ENCODE data around the gene SRD5A1.

SRD5A1 gene, protein sequence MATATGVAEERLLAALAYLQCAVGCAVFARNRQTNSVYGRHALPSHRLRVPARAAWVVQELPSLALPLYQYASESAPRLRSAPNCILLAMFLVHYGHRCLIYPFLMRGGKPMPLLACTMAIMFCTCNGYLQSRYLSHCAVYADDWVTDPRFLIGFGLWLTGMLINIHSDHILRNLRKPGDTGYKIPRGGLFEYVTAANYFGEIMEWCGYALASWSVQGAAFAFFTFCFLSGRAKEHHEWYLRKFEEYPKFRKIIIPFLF
- total RNA-seq = 3.7 to 8.0 (median 5.3) reads per million in 4 donors

GRCh38 chr5:6632888-6633468, at the start of gene SRD5A1, which contains the start of gene NSUN2:
Gene SRD5A1 (plus strand): TSS chr5:6633440. CDS start chr5:6633577, 137 bp downstream.
Gene NSUN2 (minus strand): TSS chr5:6633044. CDS start chr5:6632979, 65 bp downstream.
- DNase-seq = peak; percentile 85 to 93 (median 87)

- DNase-seq = no peak
These were observed 49.1 kb upstream of the SRD5A1 start for GRCh38 chr5:6584101-6584645.

DNA sequence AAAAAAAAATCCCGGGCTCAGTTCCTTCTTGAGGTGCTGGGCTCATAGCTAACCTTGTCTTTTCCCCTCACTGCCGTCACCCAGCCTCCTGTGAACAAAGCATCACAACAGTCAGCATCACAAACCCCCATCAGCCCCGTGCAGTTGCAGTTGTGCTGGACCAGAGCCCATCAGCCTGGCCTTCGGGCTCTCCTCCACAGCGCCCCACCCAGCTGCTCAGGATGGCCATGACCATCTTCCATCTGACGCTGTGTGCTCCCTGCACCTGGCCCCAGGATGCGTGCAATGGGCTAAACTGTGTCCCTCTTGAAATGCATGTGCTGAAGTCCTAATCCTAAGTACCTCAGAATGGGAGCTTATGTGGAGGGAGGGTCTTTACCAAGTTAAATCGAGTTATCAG, 48.5 kb upstream of the SRD5A1 start:
- no peak for DNase-seq

GRCh38 chr5:6585168-6585567, 48.1 kb upstream of the SRD5A1 start:
- no peak for DNase-seq

GRCh38 chr5:6585939-6586646, 47.1 kb upstream of the SRD5A1 start:
- no peak for DNase-seq

DNA sequence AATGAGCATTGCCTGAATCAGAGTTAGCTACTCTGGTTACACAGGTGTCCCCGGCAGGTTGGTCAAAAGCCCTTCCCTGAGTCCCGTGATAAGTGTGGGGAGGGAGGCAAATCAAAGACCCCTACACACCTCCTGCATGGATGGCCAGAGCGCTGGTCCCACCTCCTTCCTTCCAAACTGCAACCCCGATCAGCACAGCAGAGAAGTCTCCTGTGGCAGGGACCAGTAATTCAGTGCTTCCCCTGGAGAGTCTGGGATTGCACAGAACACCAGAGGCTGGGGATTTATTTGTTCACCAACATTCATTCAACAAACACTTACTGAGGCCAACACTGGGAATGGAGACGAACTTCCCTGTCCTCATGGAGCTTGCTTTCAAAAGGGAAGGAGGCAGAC, 46.6 kb upstream of the SRD5A1 start:
- no peak for DNase-seq

DNA sequence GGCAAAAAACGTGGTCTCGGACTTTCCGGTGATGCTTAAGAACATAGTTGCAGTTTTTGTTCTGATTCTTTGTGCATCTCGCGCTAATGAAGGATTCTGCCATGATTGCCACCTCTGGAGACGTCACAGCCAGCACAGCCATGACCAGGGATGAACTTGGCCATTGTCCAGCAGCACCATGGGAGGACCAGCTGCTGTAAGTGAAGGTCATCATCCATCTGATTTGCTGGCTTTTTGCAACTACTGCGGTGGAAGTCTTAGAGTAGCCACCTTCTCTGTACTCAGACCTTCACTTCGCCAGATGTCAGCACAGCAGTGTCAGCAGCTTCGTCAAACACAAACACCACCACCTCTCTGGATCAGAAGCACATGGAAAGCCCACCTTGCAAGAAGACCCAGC, 46.1 kb upstream of the SRD5A1 start:
- DNase-seq = no peak

DNA sequence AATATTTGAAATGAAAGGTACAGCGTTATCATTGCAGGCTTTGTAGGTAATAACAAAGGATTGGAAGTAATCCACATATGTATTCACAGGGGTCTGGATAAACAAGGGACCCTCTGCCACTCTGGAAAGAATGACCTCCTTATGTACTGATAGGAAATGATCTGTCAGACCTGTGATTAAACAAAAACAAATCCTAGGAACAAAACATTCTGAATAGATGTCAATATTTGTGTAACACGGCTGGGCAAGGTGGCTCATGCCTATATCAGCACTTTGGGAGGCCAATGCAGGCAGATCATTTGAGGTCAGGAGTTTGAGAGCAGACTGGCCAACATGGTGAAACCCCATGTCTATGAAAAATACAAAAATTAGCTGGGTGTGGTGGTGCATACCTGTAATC, 42.7 kb upstream of the SRD5A1 start:
- DNase-seq = no peak

DNA sequence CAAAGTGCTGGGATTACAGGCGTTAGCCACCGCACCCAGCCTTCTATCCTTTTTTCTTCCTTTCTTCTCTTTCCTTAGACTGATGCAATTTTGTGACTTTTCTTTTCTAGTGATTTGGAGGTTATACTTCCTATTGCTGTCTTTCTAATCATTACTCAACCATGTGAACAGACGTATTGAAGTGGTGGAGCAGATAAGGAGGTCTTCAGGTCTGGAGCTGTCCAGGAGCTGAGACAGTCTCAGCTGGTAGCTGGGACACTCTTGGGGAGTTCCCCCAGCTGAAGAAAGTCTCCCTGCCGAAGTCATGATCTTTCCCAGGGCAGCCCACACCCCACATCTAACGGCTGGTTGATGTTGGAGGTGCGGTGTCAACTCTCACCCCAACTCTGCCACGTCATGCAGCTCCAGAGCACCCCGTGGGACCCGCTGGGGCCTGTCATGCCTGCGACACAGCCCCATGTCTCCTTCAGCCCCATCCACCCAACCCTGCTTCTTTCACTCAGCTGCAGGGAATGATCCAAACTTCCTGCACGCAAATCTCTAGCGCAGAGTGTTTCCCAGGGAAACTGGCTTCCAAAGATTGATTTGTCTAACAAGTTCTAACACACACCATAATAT, 41.5 kb upstream of the SRD5A1 start:
- DNase-seq = no peak

DNA sequence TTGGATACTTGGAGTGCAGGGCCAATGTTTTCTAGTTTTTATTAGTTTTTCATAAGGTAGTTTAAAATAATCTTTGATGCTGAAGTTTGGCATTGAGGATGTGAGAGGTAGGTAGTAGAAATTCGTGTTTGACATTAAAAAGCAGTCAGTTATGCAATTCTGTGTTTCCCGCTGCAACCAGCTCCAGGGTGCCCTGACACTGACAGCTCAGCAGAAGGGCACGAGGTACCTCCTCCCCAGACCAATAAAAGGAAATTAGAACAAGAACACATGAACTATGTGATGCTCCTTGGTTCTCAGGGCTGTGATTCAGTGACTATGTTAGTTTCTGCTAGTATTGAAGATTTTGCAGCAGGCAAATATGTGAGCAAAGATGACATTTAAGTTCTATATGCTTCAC, 40.6 kb upstream of the SRD5A1 start:
- no peak for DNase-seq

GRCh38 chr5:6593148-6594016, 39.9 kb upstream of the SRD5A1 start:
- DNase-seq = no peak

DNA sequence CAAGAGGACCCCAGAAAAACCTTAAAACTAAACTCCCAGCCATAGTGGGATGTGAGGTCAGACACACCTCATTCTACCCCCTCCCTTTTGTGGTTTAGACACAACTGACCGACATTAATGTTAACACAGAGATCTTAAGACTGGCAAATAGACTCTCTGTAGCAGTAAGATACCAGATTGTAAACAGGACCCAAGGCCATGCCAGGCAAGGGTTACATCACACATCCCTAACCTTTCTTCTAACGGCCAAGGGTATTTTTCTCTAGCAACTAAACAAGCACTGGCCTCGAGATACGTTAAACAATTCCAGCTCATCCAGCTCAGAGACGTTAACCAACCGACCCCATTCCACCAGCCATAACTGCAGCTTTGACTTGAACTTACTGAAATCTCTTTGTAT, 39.2 kb upstream of the SRD5A1 start:
- DNase-seq = no peak

GRCh38 chr5:6595405-6595804, 37.8 kb upstream of the SRD5A1 start:
- DNase-seq = no peak

DNA sequence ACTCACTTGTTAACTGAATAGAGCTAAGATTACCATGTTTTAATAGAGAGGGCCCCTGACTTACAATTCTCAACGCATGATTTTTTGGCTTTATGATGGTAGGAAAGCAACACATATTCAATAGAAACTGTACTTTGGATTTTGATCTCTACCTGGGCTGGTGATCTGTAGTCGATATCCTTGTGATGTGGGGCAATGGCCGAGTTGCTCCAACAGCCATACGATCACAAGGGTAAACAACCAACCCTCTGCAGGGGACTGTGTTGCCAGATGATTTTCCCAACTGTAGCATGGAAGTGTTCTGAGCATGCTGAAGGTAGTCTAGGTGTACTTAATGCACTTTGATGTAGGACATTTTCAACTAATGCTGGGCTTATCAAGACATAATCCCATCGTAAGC, 36.9 kb upstream of the SRD5A1 start:
- no peak for DNase-seq

- no peak for DNase-seq
These were observed 35.7 kb upstream of the SRD5A1 start for GRCh38 chr5:6597557-6597956.

DNA sequence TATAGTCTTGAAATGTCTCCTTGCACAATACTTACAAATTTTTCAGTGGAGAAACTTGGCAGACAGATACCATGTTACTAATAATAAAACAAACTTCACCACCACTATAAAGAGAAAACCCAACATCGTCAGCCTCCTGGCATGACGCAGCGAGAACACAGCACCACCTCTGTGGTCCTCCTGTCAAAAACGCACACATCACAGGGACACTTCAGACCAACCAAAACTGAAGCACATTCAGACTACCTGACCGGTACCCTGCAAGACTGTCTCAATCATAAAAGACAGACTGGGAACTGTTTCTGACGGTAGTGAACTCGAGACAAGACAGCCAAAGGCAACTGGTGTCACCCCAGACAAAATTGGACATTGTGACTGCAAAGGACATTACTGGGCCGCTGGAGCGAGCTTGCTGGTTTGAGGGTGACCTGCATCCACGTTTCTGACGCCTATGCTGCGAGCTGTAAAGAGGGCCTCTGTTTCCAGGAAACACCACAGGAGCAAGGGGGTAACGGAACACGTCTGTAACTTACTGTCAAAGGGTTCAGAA, 34.8 kb upstream of the SRD5A1 start:
- DNase-seq = no peak

DNA sequence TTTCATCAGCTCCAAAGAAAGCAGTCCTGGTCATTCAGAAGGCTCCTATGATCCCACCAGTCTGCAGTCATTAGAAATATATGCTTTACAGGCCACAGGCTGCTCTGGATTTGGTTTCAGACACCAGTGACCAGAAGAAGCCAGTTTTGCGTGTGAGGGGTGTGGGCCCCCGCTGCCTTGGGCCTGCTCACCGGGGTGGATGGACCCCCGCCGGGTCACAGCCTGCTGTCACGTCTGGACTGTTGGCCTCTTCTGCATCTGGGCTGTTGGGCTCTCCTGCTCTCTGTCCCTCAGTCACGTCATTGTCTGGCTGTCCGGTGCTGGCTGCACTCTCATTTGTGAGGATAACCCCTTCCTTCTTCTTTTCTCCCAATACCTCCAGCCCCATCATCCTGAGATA, 33.5 kb upstream of the SRD5A1 start:
- no peak for DNase-seq

DNA sequence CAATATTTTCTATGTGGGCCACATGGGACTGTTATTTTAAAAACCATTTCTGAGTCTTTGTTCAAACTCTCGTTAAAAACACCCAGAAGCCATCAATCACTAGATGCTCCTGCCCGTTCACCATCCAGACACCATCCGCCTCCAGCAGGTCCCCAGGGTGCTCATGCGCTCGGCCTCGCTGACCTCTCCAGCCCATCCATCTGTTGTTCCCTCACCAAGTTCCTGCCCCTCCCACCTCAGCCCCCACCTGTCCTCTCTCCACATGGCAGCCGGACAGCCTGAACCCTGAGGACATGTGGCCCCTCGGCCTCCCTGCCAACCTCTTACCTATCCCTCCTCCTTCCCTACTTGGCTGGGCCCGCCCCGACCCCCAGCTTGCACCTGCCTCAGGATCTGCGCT, 32.0 kb upstream of the SRD5A1 start:
- DNase-seq = no peak

DNA sequence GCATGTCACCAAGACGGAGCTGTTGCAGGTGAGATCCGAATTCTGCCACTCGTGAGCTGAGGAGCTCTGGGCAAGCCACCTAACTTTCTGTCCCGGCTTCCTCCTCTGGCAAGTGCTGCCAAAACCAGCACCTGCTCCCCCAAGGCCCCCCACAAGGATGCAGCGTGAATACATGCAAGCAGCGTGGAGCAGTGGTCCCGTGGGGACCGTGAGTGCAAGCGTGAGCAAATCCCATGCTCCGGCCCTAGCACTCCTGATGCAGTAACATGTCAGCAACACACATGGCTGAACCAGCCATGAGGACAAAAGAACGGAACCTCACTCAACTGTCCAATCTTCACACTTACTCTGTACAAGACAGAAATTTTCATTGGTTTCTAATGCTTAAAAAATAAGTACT, 31.4 kb upstream of the SRD5A1 start:
- DNase-seq = no peak

DNA sequence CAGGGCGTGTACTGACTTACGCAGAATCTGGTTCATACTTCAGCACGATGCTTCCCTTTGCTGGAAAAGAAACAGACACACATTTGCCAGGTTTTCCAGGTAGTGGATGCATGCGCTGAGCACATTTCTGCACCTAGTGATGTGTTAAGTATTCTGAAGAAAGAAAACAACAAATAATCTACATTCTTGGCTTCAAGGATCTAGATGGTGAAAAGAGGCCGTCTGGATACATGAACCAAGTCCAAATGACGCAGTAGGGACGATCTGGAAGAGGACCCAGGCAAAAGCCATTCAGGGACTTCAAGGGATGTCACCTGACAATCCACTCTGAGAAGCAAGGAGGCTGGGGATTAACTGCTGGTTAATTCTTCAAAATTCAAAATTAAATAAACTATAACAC, 30.8 kb upstream of the SRD5A1 start:
- DNase-seq = no peak

GRCh38 chr5:6603643-6604042, 29.6 kb upstream of the SRD5A1 start:
- no peak for DNase-seq

- DNase-seq = no peak
These were observed 28.9 kb upstream of the SRD5A1 start for GRCh38 chr5:6604341-6604740.

Measured in T-helper 1 cell (primary cell).